HEK293 (cell line): Measurements from ENCODE around the gene STK39.
"Not testable (repeated sequence)": the region's sequence is repeated elsewhere in the genome, so short reads cannot be mapped to it uniquely, and the experiment has no call there.

Experiments
- BCL11A ChIP-seq: fragments of 450-650 bp; formaldehyde crosslinking; IDR thresholded peaks from 2 replicates; pipeline ENCODE4 v1.5.1; 2016; ENCODE audit warnings: low read depth, missing biosample characterization, missing genetic modification characterization
- CTCF ChIP-seq: fragments of 450-650 bp; formaldehyde crosslinking; IDR thresholded peaks from 2 replicates; pipeline ENCODE4 v1.5.1; 2016; ENCODE audit warnings: missing biosample characterization, missing genetic modification characterization
- PBX3 ChIP-seq: sonication (generic); formaldehyde crosslinking; IDR thresholded peaks from 2 replicates; pipeline ENCODE4 v1.8.1; 2022; ENCODE audit warnings: mild to moderate bottlenecking, moderate library complexity, missing genetic modification reagents
- REPIN1 ChIP-seq: fragments of 450-650 bp; formaldehyde crosslinking; IDR thresholded peaks from 2 replicates; pipeline ENCODE4 v1.5.1; 2017; ENCODE audit warnings: missing biosample characterization, missing genetic modification characterization, low read depth
- REST ChIP-seq: fragments of 450-650 bp; formaldehyde crosslinking; IDR thresholded peaks from 2 replicates; pipeline ENCODE4 v1.5.1; 2016; ENCODE audit warnings: missing biosample characterization, missing genetic modification characterization
- YY1 ChIP-seq: fragments of 450-650 bp; formaldehyde crosslinking; IDR thresholded peaks from 2 replicates; pipeline ENCODE4 v1.5.1; 2018; ENCODE audit warnings: missing biosample characterization, missing genetic modification characterization
- ZNF362 ChIP-seq: fragments of 450-650 bp; formaldehyde crosslinking; IDR thresholded peaks from 2 replicates; pipeline ENCODE4 v1.5.1; 2016; ENCODE audit warnings: missing biosample characterization, missing genetic modification characterization
- ZNF501 ChIP-seq: fragments of 450-650 bp; formaldehyde crosslinking; IDR thresholded peaks from 2 replicates; pipeline ENCODE4 v1.5.1; 2016; ENCODE audit warnings: missing biosample characterization, missing genetic modification characterization
- ZNF639 ChIP-seq: fragments of 450-650 bp; formaldehyde crosslinking; IDR thresholded peaks from 2 replicates; pipeline ENCODE4 v1.5.1; 2016; ENCODE audit warnings: missing biosample characterization, missing genetic modification characterization
- ZSCAN23 ChIP-seq: fragments of 450-650 bp; formaldehyde crosslinking; IDR thresholded peaks from 2 replicates; pipeline ENCODE4 v1.5.1; 2016; ENCODE audit warnings: missing biosample characterization, missing genetic modification characterization

GRCh38 chr2:168081452-168081851 is 165.9 kb downstream of the STK39 start:
- TF ChIP-seq ZNF501 (tag by site-specific recombination); BCL11A (tag by site-specific recombination); CTCF (tag by site-specific recombination); PBX3; ZNF639 (tag by site-specific recombination); REPIN1 (tag by site-specific recombination); YY1 (tag by site-specific recombination); REST; ZNF362; ZSCAN23 (tag by site-specific recombination): not testable (repeated sequence)
